Bronchial epithelial cell (primary cell): ENCODE results near the gene CXorf58. TPM values are rescaled to one million over a fixed set of nuclear protein-coding genes. Genes with fewer than 3 reads are reported as not detected.
"Not testable (repeated sequence)": the region's sequence is repeated elsewhere in the genome, so short reads cannot be mapped to it uniquely, and the experiment has no call there.

Experiments
- DNase-seq: peaks from one replicate; pipeline ENCODE4 v3.0.0-alpha.2; 2010; ENCODE audit warnings: low read depth
- FAIRE-seq: peaks from 2 replicates; lab custom pipeline; 2011; peaks lifted over from hg19 to GRCh38; lab: Jason Lieb, UNC
- H3K27me3 ChIP-seq: 2 replicates; pipeline ENCODE4 v1.5.1; 2011; ENCODE audit warnings: low read length; ENCODE audit not compliant: control insufficient read depth, insufficient read depth
- H3K36me3 ChIP-seq: 2 replicates; pipeline ENCODE4 v1.5.1; 2011; ENCODE audit warnings: low read length; ENCODE audit not compliant: control insufficient read depth, insufficient read depth
- H3K4me3 ChIP-seq: 2 replicates; pipeline ENCODE4 v1.5.1; 2011; ENCODE audit warnings: mild to moderate bottlenecking, low read depth, low read length, control low read depth
- total RNA-seq: library from RNA; depleted of rRNA; stranded (reverse); fragments of >200 nt; gene quantifications from 2 replicates; pipeline ENCODE4 v1.2.1, GENCODE V29; 2014
- TF ChIP-seq, protein P1 (sequence below): IDR thresholded peaks from 2 replicates; pipeline ENCODE4 v1.5.1; 2011; ENCODE audit warnings: mild to moderate bottlenecking, moderate library complexity, low read length, control low read depth, inconsistent platforms; ENCODE audit not compliant: insufficient read depth, severe bottlenecking

The CXorf58 gene
- total RNA-seq, 1 donor from 2014 or later: not detected

DNA sequence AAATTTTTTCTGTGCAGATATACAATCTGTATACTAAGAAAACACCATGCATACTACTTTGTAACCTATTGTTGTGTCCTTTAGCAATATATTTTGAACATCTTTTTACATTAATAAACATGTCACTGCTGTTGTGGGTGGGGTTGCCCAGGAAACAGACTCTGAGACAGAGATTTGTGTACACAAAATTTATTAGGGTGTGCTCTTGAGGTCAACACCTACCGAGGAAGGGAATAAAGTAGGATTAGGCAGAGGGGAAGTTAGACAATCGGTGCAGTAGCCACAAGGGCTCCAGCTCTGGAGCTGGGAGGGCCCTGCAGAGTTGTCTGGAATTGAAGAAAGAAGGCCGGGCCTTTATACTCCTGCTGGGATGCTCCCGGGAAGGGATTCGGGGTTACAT is 56.4 kb downstream of the CXorf58 start:
- H3K27me3 ChIP-seq: no peaks in the 10 kb centered on the region
- FAIRE-seq: no peak
- DNase-seq: no peak
- TF ChIP-seq, protein P1, sequence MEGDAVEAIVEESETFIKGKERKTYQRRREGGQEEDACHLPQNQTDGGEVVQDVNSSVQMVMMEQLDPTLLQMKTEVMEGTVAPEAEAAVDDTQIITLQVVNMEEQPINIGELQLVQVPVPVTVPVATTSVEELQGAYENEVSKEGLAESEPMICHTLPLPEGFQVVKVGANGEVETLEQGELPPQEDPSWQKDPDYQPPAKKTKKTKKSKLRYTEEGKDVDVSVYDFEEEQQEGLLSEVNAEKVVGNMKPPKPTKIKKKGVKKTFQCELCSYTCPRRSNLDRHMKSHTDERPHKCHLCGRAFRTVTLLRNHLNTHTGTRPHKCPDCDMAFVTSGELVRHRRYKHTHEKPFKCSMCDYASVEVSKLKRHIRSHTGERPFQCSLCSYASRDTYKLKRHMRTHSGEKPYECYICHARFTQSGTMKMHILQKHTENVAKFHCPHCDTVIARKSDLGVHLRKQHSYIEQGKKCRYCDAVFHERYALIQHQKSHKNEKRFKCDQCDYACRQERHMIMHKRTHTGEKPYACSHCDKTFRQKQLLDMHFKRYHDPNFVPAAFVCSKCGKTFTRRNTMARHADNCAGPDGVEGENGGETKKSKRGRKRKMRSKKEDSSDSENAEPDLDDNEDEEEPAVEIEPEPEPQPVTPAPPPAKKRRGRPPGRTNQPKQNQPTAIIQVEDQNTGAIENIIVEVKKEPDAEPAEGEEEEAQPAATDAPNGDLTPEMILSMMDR: no peak
- no peak overlapping the region for H3K4me3 ChIP-seq
- H3K36me3 ChIP-seq: no peaks in the 10 kb centered on the region

GRCh38 chrX:23965630-23966029 is 57.8 kb downstream of the CXorf58 start:
- DNase-seq, H3K4me3 ChIP-seq, H3K36me3 ChIP-seq, H3K27me3 ChIP-seq, FAIRE-seq: not testable (repeated sequence)

GRCh38 chrX:23978491-23978890 is 70.7 kb downstream of the CXorf58 start:
- FAIRE-seq: no peak
- no peak for DNase-seq
- TF ChIP-seq, protein P1: no peak
- no peaks in the 10 kb centered on the region for H3K27me3 ChIP-seq
- no peak overlapping the region for H3K4me3 ChIP-seq
- no peaks in the 10 kb centered on the region for H3K36me3 ChIP-seq

DNA sequence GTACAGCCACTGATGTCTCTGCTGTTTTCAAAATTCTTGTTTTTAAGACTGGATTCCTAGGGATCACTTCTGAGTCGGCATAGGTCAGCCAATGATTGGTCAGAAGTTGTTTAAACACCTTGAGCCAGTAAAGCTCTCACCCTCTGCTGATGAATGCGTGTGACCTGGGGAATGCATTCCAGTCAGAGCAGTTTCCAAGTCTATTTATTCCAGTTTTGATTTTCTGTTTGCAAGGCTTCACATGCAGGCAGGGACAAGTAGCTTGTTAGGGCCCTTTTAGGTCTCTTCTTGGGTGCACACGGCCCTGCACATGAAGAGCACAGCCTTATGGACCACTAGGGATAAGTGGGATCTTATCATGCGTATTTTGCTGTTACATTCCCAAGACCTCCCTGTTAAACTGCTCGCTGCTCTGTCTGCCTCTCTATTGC is 72.2 kb downstream of the CXorf58 start:
- H3K36me3 ChIP-seq: no peaks in the 10 kb centered on the region
- no peak overlapping the region for H3K4me3 ChIP-seq
- TF ChIP-seq, protein P1: no peak
- no peak for FAIRE-seq
- peak; percentile 11 for DNase-seq
- H3K27me3 ChIP-seq: no peaks in the 10 kb centered on the region

DNA sequence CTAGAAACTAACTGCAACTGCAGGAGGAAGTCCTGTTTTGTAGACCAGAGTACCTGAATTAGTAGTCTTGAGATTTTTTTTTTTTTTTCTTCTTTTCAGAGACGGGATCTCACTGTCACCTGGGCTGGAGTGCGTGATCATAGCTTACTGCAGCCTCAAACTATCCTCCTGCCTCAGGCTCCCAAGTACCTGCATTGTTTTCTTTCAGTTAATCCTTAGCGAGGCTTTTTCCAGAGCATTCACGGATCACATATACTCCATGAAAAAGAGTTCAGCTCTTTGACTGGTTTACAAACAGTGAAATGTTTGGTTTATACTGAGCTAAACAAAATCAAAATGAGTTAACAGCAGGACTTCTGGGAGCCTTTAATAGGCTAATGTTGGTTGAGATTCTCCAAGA is 73.4 kb downstream of the CXorf58 start:
- H3K4me3 ChIP-seq: no peak overlapping the region
- no peak for DNase-seq
- no peak for FAIRE-seq
- H3K27me3 ChIP-seq: no peaks in the 10 kb centered on the region
- TF ChIP-seq, protein P1: no peak
- H3K36me3 ChIP-seq: no peaks in the 10 kb centered on the region

DNA sequence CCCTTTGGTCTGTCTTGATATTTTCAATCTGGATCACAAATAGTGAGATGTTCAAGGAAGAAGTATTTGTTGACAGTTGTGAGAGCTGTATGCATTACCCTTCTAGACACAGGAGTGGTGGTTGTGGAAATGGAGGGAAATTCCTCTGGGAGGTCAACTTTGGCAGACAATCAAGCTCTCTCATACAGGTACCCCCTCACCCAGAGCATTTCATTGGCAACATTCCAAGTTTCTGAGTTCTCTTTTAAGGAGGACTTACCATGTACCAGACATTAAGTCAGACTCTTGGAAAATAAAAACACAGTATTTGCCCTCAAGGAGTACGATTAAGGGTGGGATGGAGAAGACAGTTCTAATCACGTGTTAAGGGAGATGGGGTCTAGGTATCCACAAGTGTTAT is 73.9 kb downstream of the CXorf58 start:
- TF ChIP-seq, protein P1: no peak
- FAIRE-seq: peak; percentile 28
- no peaks in the 10 kb centered on the region for H3K36me3 ChIP-seq
- DNase-seq: no peak
- H3K27me3 ChIP-seq: no peaks in the 10 kb centered on the region
- H3K4me3 ChIP-seq: no peak overlapping the region
